NCI-H82 (cell line): ENCODE measurements around the gene VPS33A.
A peak's percentile ranks its signal among the peaks of the same experiment; 100 is the strongest.

ENCODE experiments used
- DNase-seq: peaks from one replicate; lab custom pipeline; 2025; lab: John Stamatoyannopoulos, UW

The VPS33A gene

DNA sequence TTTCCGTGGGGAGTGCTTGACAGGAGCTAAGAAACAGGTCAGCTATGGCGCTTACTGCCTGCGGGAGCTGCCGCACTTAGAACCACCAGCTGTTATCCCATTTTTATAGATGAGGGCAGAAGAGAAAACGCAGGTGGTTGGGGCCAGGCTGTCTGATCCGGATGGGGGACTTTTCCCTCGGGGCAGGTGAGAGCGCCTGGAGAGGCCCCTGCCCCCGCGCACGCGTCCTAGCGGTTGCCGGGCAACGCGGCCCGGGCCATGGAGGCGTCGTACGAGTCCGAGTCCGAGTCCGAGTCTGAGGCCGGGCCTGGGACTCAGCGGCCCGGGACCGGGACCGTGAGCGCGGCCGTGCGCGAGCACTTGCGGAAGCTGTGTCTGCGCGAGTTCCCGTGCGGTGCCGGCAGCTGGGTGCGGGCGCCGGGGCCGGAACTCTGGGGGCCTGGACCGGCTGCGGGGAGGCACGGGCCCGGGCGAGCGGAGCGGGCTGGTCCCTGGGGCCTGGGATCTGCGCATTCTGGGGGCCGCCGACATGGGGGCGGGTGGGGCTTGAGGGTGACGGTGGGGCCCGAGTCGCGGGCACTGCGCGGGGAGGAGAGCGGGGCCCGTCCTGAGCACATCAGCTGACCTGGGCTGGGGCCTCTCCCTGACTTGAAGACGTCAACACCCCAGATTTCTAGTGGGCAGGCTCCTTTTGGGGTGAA, 83.3 kb downstream of the VPS33A start, which contains the start of gene LRRC43:
Gene LRRC43 (plus strand): TSS at position 237 of the 701 bp plus-strand sequence. CDS start 22 bp downstream, at position 259.
- peak; percentile 88 for DNase-seq
